Upper lobe of left lung (tissue), 4 donors: Measurements from ENCODE around the gene RRP1B.

Source experiments
- CTCF ChIP-seq, 6 experiments: fragments of 450-650 bp in 4 of 6; fragments of 200-600 bp in 2 of 6; sonication (generic) in 2 of 6; IDR thresholded peaks; one replicate each; pipeline ENCODE4 v1.5.1; 2016 to 2019; ENCODE audit warnings: antibody characterized with exemption in 6 of 6
- EP300 ChIP-seq, 4 donors: sonication (generic); formaldehyde crosslinking; IDR thresholded peaks; one replicate each; pipeline ENCODE4 v1.5.1; 2017; ENCODE audit warnings: antibody characterized with exemption in 4 of 4, control low read depth in 2 of 4

- no peak for TF ChIP-seq EP300 (IDR thresholded peaks at IDR 0.05)
- TF ChIP-seq CTCF (IDR thresholded peaks at IDR 0.05): no peak
These were observed 35.0 kb upstream of the RRP1B start for GRCh38 chr21:43624339-43624738.
